Brain pericyte (primary cell): Measurements from ENCODE around the gene PPM1H.
A peak's percentile ranks its signal among the peaks of the same experiment; 100 is the strongest.

ENCODE experiments used
- DNase-seq: peaks from one replicate; pipeline ENCODE4 v3.0.0-alpha.2; 2012; ENCODE audit warnings: low read depth, low spot score

The PPM1H gene

GRCh38 chr12:62799766-62800406 lies 135.1 kb downstream of the PPM1H start:
- DNase-seq = no peak

DNA sequence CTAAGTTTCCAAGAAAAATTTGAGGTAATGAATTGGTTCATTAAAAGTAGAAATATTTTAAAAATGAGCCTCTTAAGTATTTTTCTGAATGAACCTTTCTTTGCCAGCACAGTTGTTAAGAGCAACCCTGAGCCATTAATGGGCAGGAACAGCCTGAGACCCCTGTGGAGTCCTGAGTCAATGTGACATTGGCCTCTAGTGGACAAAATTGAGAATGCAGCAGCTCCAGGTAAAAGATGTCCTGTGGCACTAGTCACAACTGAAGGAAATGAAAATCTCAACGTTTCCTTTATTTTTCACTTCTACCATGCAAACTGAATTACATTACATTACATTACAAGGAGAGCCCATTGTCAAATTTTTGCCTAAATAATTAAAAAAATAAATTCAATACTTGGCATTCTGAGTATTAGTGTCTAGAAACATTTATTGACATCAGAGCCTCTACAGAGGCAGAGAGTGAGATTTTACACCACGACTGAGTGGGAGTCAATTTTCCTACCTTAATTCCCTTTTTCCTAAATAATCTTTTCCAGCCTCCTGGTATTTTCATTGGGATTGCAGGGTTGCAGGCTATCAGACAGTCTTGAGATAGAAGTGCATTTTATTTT lies 135.7 kb downstream of the PPM1H start:
- no peak for DNase-seq

DNA sequence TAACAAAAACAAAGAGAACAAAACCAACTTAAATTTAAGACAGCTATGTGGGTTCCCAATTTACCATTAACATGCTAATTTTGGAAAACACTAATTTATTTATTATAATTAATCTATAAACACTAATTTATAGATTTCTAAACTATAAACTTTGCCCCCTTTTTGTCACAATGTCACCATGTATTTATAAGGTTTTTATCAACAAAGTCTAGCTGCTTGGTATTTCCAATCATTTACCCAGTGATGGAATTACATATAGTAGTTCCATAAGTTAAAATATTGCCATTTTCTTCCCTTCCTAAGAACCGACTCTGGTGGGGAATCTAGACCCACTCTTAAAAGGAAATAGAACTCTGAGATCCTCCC lies 140.7 kb downstream of the PPM1H start:
- DNase-seq = no peak

DNA sequence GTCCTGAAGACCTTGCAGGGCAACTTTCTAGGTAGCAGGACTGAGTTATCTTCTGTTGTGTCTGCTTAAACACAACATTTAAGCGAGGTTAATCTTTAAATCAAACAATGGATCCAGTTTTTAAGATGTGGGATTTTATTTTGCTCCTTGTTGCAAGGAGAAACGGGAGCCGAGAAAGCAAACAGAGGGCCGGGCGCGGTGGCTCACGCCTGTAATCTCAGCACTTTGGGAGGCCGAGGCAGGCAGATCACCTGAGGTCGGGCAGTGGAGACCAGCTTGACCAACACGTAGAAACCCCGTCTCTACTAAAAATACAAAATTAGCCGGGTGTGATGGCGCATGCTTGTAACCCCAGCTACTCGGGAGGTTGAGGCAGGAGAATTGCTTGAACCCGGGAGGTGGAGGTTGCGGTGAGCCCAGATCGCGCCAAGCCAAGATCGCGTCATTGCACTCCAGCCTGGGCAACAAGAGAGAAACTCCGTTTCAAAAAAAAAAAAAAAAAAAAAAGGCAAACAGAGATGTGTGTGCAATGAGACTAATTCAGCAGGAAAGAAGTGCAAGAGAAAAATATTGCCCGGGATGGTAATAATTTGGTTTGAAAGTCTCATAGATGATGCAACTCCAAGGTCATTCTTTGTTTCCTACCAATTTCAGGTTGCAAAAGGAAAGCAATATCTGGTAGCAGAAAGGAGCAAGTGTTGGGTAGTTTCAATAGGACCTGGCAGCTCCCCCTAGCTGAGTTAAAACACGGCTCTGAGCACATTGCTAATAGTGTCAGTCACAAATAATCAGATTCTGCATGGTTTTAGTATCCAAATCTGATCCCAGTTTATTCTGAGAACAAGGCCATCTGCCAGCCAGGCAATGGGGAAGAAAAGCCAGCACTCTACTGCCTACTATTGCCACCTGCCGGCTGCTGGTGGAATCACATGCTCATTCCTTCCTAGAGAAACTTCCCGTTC lies 141.4 kb downstream of the PPM1H start:
- DNase-seq = peak; percentile 73

- DNase-seq = no peak
Measured at GRCh38 chr12:62792236-62792870, 142.6 kb downstream of the PPM1H start.

DNA sequence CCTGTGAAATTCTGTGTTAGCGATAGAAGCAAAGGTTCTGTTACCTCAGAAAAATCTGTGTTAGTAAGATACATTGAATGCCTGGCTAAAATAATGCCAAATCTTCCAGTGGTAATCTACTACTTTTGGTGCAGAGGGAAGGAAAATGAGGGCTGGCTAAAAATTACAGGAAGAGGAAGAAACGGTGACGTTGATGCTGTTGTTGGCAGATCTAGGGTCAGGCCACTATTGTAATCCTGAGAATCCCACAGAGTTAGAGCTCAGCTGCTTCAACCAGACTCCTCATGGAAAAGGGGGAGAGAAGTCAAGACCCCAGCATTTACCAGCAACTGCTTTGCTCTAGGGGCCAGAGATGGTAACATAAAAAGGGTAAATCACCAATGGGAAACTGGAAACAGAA lies 145.1 kb downstream of the PPM1H start:
- DNase-seq = no peak

GRCh38 chr12:62787611-62788010 lies 147.3 kb downstream of the PPM1H start:
- no peak for DNase-seq

DNA sequence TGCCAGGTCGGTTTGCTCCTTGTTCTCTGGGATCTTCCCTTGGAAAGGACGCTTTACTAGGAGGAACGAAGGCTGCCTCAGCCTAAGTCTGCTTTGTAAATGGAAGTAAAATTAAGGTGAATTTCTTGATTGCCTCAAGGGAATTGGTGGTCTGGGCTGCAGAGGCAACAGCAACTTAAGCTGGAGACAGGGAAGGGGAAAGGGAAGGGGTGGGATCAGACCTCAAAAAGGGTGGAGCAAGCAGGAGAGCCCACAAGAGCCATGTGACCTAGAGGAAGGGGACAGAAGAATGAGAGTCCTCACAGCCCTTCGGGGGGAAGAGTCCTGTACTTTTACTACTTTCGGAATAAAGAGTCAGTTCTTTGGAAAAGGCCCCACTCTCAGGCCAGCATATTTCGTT lies 147.9 kb downstream of the PPM1H start:
- DNase-seq = no peak

DNA sequence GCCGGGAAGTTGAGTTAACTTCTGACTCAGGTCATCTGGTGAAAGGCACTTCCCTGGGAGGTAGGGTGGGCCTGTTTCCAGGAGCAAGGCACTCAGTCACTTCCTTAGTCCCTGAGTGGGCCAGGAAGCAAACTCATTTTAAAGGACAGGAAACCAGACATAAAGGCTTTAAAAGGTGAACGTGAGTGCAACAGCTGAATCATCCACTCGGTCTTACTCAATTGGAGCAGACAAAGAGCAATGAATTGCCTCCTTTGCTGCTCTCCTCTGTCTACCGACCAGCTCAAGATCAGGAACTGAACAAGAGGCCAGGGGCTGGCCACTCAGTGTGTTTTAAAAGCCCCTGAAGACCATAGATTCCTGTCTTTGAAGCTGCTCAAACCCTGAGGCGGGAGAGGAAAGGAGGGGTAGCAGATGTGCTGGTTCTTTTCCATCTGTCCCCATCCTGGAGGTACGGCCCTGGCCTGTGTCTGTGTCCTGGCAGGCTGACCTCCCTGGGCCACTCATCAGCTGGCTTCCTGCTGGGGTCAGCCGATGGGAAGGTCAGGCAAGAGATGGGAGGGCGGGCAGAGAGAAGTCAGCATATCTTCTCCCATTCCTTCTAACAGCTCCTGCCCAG lies 148.9 kb downstream of the PPM1H start:
- DNase-seq = no peak

DNA sequence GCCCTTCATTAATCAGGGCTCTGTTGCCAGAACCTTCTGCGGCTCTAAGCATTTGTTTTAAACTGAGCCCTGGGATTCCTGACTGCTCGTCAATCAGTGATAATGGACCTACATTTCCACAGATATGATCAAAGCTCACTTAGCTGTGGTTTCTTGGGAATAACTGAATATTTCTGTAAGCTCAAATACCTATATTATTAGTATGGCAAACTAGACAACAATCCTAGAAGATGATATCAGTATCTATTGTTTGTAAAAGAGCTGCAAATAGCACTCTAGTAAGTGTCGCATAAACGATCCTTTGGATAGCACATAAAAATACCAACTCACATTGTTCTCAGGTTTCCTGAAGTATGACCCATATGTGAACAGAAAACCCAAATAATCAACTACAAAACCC lies 150.4 kb downstream of the PPM1H start:
- no peak for DNase-seq

DNA sequence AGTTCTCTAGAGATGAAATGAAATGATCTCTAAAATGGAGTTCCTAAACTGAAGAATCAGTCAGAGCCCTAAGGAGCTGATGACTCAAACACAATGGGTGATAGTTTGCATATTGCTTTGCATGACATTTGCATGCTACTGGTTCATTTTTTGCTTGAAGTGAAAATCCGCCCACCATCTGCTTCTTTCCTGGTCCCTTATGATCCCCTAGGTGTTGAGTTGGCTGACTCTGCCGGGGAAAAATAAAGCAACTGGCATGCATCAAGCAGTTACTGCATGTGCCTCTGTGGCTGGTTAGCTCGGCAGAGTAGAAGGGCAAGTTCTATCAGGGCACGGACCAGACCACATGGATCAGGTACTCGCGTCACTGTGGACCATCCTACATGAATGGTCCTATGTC lies 151.1 kb downstream of the PPM1H start:
- no peak for DNase-seq

- no peak for DNase-seq
Measured at GRCh38 chr12:62781136-62781880, 153.6 kb downstream of the PPM1H start.

DNA sequence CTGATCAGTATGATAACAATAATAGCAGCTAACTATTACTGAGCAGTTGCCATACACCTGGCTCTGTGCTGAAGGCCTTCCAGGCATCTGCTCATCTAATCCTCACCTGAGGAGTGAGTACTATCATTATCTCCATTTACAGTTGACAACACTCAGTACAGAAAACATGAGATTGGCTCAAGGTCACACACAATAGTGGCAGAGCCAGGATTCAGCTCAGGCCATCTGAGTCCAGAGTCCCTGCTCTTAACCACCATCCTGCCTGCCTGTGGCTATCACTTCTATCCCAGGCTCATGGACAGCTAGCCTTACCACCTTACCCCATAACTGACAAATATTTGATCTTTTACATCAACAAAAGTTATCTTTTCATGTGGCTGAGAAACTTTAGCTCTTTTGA lies 155.5 kb downstream of the PPM1H start:
- DNase-seq = no peak

DNA sequence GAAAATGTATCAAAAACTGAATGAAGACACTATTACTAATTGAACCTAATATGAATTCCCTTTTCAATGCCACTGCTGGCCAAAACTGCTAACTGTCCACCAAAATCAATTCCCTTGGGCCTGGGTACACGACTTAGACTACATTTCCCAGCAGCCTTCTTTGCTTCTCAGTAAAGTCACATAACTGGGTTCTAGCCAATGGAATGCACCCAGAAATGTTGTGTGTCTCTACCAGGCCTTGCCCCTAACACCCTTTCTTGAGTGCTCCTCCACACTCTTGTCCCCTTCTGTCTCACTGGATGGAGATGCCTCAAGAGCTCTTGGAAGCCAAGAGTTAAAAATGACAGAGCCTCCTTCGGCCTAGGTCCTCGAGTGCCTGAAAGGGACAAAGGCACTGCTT lies 156.8 kb downstream of the PPM1H start:
- no peak for DNase-seq

GRCh38 chr12:62776997-62777396 lies 158.0 kb downstream of the PPM1H start:
- DNase-seq = no peak

GRCh38 chr12:62776575-62776974 lies 158.4 kb downstream of the PPM1H start:
- no peak for DNase-seq

GRCh38 chr12:62774794-62775193 lies 160.2 kb downstream of the PPM1H start:
- DNase-seq = no peak

DNA sequence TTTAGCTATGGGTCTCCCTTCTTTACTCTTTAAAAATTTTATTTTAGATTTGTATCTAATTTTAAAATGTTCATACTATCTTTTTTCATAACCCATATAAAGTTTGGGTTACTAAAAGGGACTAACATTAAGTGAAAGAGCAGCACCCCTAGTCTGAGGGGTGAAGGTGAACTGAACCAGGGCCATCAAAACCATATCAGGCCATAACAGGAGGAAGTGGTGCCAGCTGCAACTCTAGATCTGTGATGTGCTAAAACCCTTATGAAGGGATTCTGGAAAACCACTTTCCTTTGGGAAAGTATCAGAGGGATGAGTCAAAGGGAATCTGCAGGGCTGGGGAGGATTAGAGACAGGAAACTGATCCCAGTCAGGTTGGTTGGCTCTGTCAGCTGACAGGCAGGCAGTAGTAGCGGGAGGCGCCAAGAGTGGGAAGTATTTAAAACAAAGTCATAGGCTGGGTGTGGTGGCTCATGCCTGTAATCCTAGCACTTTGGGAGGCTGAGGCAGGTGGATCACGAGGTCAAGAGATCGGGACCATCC lies 162.5 kb downstream of the PPM1H start:
- no peak for DNase-seq

DNA sequence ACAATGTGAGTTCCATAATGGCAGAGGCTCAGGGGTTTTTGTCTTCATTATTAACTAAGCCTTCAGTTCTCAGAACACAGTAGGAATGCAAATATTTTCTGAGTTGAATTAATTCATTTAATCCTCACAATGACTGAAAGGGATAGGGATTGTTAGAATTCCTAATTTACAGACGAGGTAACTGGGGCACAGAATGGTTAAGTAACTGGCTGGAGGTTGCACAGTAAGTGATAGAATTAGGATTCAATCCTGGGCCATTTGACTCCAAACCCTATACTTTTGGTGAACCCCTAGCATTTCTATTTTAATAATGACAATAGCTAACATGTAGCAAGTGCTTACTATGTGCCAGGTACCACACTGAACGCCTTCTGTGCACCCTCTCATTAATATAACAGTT lies 163.1 kb downstream of the PPM1H start:
- no peak for DNase-seq

GRCh38 chr12:62770381-62770780 lies 164.6 kb downstream of the PPM1H start:
- DNase-seq = no peak
